Hepatocyte (in vitro differentiated cells): ENCODE results near the gene NAPEPLD. TPM values are rescaled to one million over a fixed set of nuclear protein-coding genes. Genes with fewer than 3 reads are reported as not detected.
"Not testable (repeated sequence)": the region's sequence is repeated elsewhere in the genome, so short reads cannot be mapped to it uniquely, and the experiment has no call there.

ENCODE experiments used
- DNase-seq: peaks from one replicate; pipeline ENCODE4 v3.0.0-alpha.2; 2016; ENCODE audit warnings: low spot score
- H2AFZ ChIP-seq: fragments of 200-600 bp; sonication (generic); 2 replicates; pipeline ENCODE4 v1.6.0; 2016; ENCODE audit warnings: antibody characterized with exemption, mild to moderate bottlenecking
- H3K27ac ChIP-seq: fragments of 200-600 bp; sonication (generic); 2 replicates; pipeline ENCODE4 v1.5.1; 2016; ENCODE audit warnings: mild to moderate bottlenecking
- H3K27me3 ChIP-seq: fragments of 200-600 bp; sonication (generic); 2 replicates; pipeline ENCODE4 v1.6.1; 2016
- H3K36me3 ChIP-seq: fragments of 200-600 bp; sonication (generic); replicated peaks from 2 replicates; pipeline ENCODE4 v1.5.1; 2016; ENCODE audit warnings: low read depth; ENCODE audit not compliant: insufficient read depth
- H3K4me1 ChIP-seq: fragments of 200-600 bp; sonication (generic); 2 replicates; pipeline ENCODE4 v1.5.1; 2016; ENCODE audit warnings: mild to moderate bottlenecking, moderate library complexity; ENCODE audit not compliant: insufficient read depth
- H3K4me2 ChIP-seq: fragments of 200-600 bp; sonication (generic); 2 replicates; pipeline ENCODE4 v1.6.0; 2016
- H3K4me3 ChIP-seq: fragments of 200-600 bp; sonication (generic); 2 replicates; pipeline ENCODE4 v1.5.1; 2016; ENCODE audit warnings: mild to moderate bottlenecking
- H3K79me2 ChIP-seq: fragments of 200-600 bp; sonication (generic); 2 replicates; pipeline ENCODE4 v1.6.0; 2017; ENCODE audit warnings: mild to moderate bottlenecking
- H3K9me2 ChIP-seq: fragments of 200-600 bp; sonication (generic); replicated peaks from 2 replicates; pipeline ENCODE4 v1.6.0; 2017; ENCODE audit warnings: mild to moderate bottlenecking; ENCODE audit not compliant: insufficient read depth
- H3K9me3 ChIP-seq: fragments of 200-600 bp; sonication (generic); 2 replicates; pipeline ENCODE4 v1.5.1; 2016; ENCODE audit warnings: low read depth, mild to moderate bottlenecking
- H4K20me1 ChIP-seq: fragments of 200-600 bp; sonication (generic); 2 replicates; pipeline ENCODE4 v1.6.0; 2016; ENCODE audit warnings: mild to moderate bottlenecking; ENCODE audit not compliant: insufficient read depth, poor library complexity, severe bottlenecking
- CTCF ChIP-seq: fragments of 200-600 bp; sonication (generic); IDR thresholded peaks from 2 replicates; pipeline ENCODE4 v1.5.1; 2016; ENCODE audit warnings: antibody characterized with exemption, mild to moderate bottlenecking; ENCODE audit not compliant: poor library complexity
- EZH2 ChIP-seq: fragments of 200-600 bp; sonication (generic); IDR thresholded peaks from 2 replicates; pipeline ENCODE4 v1.6.1; 2016; ENCODE audit warnings: antibody characterized with exemption, mild to moderate bottlenecking, borderline replicate concordance
- EZH2phosphoT487 ChIP-seq: fragments of 200-600 bp; sonication (generic); IDR thresholded peaks from one replicate; pipeline ENCODE4 v1.6.1; 2018; ENCODE audit warnings: antibody characterized with exemption, mild to moderate bottlenecking, low read depth, moderate library complexity; ENCODE audit not compliant: unreplicated experiment, severe bottlenecking
- WGBS: methylation state at CpG from one replicate; pipeline ENCODE4 v1.1.6; 2016; ENCODE audit warnings: low lambda C conversion rate; ENCODE audit errors: missing lambda C conversion rate; 5-methylcytosine and 5-hydroxymethylcytosine counted together
- polyA plus RNA-seq: library from polyadenylated mRNA; unstranded; fragments of >200 nt; fragmentation: Nextera tagmentation; extraction: Ambion mirVana; gene quantifications from 2 replicates; pipeline ENCODE4 v1.2.1, GENCODE V29; 2016
- total RNA-seq: library from RNA; depleted of rRNA; stranded (reverse); fragments of >200 nt; gene quantifications from 2 replicates; pipeline ENCODE4 v1.2.3, GENCODE V29; 2014

NAPEPLD gene
- total and polyA plus RNA-seq, 2 experiments from 2014 or later = 11.0 to 12.0 TPM

- H3K79me2 ChIP-seq, H3K4me1 ChIP-seq, H3K4me2 ChIP-seq, H3K9me3 ChIP-seq, H3K27ac ChIP-seq, H2AFZ ChIP-seq, DNase-seq, H3K27me3 ChIP-seq, H3K36me3 ChIP-seq, H4K20me1 ChIP-seq, H3K9me2 ChIP-seq, H3K4me3 ChIP-seq: not testable (repeated sequence)
- WGBS = 90% methylated on average over 2 of the region's 2 CpGs
These were observed 13.7 kb upstream of the NAPEPLD start for GRCh38 chr7:103162641-103163040.

GRCh38 chr7:103161998-103162616 is 13.2 kb upstream of the NAPEPLD start:
- H3K9me2 ChIP-seq, H3K27me3 ChIP-seq, H3K4me2 ChIP-seq, H4K20me1 ChIP-seq, H3K9me3 ChIP-seq, H3K27ac ChIP-seq, H3K79me2 ChIP-seq, H3K4me3 ChIP-seq, H3K36me3 ChIP-seq, DNase-seq, H3K4me1 ChIP-seq, H2AFZ ChIP-seq: not testable (repeated sequence)
- WGBS = 82% methylated on average over 3 of the region's 3 CpGs

GRCh38 chr7:103159072-103159471 is 10.2 kb upstream of the NAPEPLD start:
- H3K4me1 ChIP-seq, H3K9me3 ChIP-seq, H4K20me1 ChIP-seq, H3K27ac ChIP-seq, H3K27me3 ChIP-seq, DNase-seq, H3K4me3 ChIP-seq, H3K36me3 ChIP-seq, H3K4me2 ChIP-seq, H3K9me2 ChIP-seq, H2AFZ ChIP-seq, H3K79me2 ChIP-seq: not testable (repeated sequence)
- WGBS = 93% methylated on average over 1 of the region's 1 CpG

GRCh38 chr7:103155331-103156024 is 6.6 kb upstream of the NAPEPLD start:
- H4K20me1 ChIP-seq, DNase-seq, H3K9me2 ChIP-seq, H3K4me3 ChIP-seq, H3K27ac ChIP-seq, H3K9me3 ChIP-seq, H3K79me2 ChIP-seq, H2AFZ ChIP-seq, H3K4me2 ChIP-seq, H3K4me1 ChIP-seq, H3K36me3 ChIP-seq, H3K27me3 ChIP-seq: not testable (repeated sequence)
- 98% methylated on average over 8 of the region's 8 CpGs for WGBS

- no peak for DNase-seq
- no peaks in the 10 kb centered on the region for H3K27me3 ChIP-seq
- H2AFZ ChIP-seq = no peak overlapping the region
- H4K20me1 ChIP-seq = no peaks in the 10 kb centered on the region
- H3K4me2 ChIP-seq = no peak overlapping the region
- H3K79me2 ChIP-seq = no peaks in the 10 kb centered on the region
- no peaks in the 10 kb centered on the region for H3K9me3 ChIP-seq
- H3K9me2 ChIP-seq = no peaks in the 10 kb centered on the region
- no peaks in the 10 kb centered on the region for H3K36me3 ChIP-seq
- TF ChIP-seq EZH2 (no peak), CTCF (no peak), EZH2phosphoT487 (no peak)
- H3K27ac ChIP-seq = no peak overlapping the region
- H3K4me1 ChIP-seq = peaks cover 10% of the 10 kb centered on the region
- no peak overlapping the region for H3K4me3 ChIP-seq
- WGBS = 71% methylated on average over 6 of the region's 6 CpGs
These were observed 5.1 kb upstream of the NAPEPLD start for GRCh38 chr7:103154042-103154441.

- H3K4me1 ChIP-seq, H3K36me3 ChIP-seq, DNase-seq, H3K4me3 ChIP-seq, H3K9me3 ChIP-seq, H3K9me2 ChIP-seq, H2AFZ ChIP-seq, H3K27me3 ChIP-seq, H4K20me1 ChIP-seq, H3K4me2 ChIP-seq, H3K79me2 ChIP-seq: not testable (repeated sequence)
- 94% methylated on average over 22 of the region's 23 CpGs for WGBS
- H3K27ac ChIP-seq = peak overlapping the region; percentile 89
These were observed 4.1 kb upstream of the NAPEPLD start for GRCh38 chr7:103152744-103153617.

GRCh38 chr7:103151993-103152676 is 3.2 kb upstream of the NAPEPLD start:
- H3K4me2 ChIP-seq, H3K9me2 ChIP-seq, H2AFZ ChIP-seq, H3K9me3 ChIP-seq, H4K20me1 ChIP-seq, H3K36me3 ChIP-seq, H3K4me1 ChIP-seq, H3K27me3 ChIP-seq, H3K4me3 ChIP-seq: not testable (repeated sequence)
- DNase-seq = peak; percentile 32
- 83% methylated on average over 8 of the region's 8 CpGs for whole genome bisulfite sequencing
- peaks cover 12% of the 10 kb centered on the region for H3K79me2 ChIP-seq
- H3K27ac ChIP-seq = peak overlapping the region; percentile 89
